GM18520 (cell line): ENCODE data around the gene CUX1.

Experiments
- ATAC-seq: cut with Tn5 transposase; IDR thresholded peaks from one replicate; pipeline ENCODE4 v1.9.1; 2021; ENCODE audit not compliant: unreplicated experiment

CUX1 gene, protein sequence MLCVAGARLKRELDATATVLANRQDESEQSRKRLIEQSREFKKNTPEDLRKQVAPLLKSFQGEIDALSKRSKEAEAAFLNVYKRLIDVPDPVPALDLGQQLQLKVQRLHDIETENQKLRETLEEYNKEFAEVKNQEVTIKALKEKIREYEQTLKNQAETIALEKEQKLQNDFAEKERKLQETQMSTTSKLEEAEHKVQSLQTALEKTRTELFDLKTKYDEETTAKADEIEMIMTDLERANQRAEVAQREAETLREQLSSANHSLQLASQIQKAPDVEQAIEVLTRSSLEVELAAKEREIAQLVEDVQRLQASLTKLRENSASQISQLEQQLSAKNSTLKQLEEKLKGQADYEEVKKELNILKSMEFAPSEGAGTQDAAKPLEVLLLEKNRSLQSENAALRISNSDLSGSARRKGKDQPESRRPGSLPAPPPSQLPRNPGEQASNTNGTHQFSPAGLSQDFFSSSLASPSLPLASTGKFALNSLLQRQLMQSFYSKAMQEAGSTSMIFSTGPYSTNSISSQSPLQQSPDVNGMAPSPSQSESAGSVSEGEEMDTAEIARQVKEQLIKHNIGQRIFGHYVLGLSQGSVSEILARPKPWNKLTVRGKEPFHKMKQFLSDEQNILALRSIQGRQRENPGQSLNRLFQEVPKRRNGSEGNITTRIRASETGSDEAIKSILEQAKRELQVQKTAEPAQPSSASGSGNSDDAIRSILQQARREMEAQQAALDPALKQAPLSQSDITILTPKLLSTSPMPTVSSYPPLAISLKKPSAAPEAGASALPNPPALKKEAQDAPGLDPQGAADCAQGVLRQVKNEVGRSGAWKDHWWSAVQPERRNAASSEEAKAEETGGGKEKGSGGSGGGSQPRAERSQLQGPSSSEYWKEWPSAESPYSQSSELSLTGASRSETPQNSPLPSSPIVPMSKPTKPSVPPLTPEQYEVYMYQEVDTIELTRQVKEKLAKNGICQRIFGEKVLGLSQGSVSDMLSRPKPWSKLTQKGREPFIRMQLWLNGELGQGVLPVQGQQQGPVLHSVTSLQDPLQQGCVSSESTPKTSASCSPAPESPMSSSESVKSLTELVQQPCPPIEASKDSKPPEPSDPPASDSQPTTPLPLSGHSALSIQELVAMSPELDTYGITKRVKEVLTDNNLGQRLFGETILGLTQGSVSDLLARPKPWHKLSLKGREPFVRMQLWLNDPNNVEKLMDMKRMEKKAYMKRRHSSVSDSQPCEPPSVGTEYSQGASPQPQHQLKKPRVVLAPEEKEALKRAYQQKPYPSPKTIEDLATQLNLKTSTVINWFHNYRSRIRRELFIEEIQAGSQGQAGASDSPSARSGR (N-terminal part only)

GRCh38 chr7:101817471-101818286 lies at the start of gene CUX1:
CUX1 (plus strand) TSS chr7:101817626; CDS start chr7:101817640, 14 bp downstream.
- no peak for ATAC-seq

- ATAC-seq = no peak
These were observed 49.1 kb upstream of the CUX1 start for GRCh38 chr7:101768280-101768679.

DNA sequence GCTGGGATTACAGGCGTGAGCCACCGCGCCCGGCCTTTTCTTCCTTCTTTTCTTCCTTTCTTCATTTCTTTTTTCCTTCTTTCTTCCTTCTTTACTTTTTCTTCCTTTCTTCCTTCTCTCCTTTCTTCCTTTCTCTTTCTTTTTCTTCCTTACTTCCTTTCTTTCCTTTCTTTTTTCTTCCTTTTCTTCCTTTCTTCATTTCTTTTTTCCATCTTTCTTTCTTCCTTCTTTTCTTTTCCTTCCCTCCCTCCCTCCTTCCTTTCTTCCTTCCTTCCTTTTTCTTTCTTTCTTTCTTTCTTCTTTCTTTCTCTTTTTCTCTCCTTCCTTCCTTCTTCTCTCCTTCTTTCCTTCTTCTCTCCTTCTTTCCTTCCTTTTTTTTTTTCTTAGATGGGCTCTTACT lies 47.0 kb upstream of the CUX1 start:
- ATAC-seq = no peak

DNA sequence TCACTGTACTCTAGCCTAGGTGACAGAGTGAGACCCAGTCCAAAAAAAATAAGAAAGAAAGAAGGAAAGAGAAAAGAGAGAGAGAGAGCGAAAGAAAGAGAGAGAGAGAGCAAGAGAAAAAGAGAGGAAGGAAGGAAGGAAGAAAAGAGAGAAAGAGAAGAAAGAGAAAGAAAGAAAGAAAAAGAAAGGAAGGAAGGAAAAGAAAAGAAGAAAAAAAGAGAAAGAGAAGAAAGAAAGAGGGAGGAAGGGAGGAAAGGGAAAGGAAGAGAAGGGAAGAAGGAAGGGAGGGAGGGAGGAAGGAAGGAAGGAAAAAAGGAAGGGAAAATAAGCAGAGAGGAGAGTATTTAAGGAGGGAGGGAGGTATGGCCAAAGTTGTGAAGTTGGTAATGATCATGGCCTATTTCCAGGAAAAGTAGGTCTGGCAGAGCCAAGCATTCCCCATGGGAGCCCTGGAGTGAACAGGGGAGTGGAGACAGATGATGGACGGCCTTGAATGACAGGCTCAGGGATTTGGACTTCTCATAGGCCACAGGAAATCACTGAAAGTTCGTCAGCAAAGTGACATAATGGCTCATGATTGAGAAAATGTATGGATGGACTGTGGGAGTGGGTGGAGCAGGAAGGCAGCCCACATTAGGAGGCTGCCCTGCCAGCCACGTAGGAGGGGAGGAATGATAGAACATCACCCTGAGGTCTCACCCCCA lies 44.8 kb upstream of the CUX1 start:
- ATAC-seq = no peak

- ATAC-seq = no peak
These were observed 42.2 kb upstream of the CUX1 start for GRCh38 chr7:101775181-101775580.

- ATAC-seq = no peak
These were observed 39.3 kb upstream of the CUX1 start for GRCh38 chr7:101778026-101778580.

- ATAC-seq = no peak
These were observed 38.2 kb upstream of the CUX1 start for GRCh38 chr7:101779267-101779666.

DNA sequence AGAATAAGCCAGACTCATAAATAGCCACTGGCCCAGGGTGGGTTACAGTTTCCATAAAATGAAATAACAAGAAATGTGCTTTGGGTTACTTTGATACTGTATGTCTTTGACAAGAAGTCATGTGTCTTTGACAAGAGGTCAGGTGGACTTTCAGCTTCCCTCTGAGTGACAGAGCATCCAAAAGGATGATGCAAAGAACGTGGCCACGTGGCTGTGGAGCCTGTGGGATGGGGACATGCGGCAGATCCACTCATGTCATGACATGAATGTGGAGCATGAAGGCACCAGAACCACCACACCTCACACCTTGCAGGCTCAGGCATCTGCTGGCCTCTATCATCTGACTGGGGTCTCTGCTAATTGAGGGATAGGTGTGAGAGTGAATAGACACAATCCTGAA lies 37.1 kb upstream of the CUX1 start:
- ATAC-seq = no peak

DNA sequence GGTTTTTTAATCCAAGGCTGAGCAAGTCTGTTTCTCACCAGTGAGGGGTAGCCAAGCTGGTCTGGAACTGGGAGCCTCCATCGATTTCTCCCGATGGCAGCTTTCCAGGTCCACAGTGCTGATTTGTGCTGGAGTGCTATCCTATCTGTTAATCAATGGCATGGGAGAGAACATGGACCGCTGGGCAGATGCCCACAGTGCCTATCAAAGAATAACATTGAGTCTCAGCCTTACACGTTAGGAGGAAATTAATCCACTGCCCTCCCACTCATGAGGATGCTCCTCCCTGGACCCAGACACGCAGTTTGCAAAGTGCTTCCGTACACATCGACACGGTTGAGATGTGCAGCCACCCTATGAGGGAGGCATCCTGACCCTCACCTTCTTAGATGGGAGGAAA lies 36.0 kb upstream of the CUX1 start:
- no peak for ATAC-seq

DNA sequence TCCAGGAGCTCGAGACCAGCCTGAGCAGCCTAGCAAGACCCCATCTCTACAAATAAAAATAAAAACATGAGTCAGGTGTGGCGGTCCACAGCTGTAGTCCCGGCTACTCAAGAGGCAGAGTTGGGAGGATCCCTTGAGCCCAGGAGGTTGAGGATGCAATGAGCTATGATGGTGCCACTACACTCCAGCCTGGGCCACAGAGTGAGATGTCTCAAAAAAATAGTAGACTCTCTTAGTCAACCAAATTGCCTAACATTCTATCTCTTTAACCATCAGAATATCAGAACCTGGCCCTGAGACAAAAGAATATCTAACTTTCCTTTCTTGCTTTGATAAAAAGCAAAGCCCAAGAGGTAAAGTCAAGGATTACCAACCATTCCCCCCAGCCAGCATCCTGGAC lies 35.0 kb upstream of the CUX1 start:
- no peak for ATAC-seq

GRCh38 chr7:101782896-101783295 lies 34.5 kb upstream of the CUX1 start:
- no peak for ATAC-seq

DNA sequence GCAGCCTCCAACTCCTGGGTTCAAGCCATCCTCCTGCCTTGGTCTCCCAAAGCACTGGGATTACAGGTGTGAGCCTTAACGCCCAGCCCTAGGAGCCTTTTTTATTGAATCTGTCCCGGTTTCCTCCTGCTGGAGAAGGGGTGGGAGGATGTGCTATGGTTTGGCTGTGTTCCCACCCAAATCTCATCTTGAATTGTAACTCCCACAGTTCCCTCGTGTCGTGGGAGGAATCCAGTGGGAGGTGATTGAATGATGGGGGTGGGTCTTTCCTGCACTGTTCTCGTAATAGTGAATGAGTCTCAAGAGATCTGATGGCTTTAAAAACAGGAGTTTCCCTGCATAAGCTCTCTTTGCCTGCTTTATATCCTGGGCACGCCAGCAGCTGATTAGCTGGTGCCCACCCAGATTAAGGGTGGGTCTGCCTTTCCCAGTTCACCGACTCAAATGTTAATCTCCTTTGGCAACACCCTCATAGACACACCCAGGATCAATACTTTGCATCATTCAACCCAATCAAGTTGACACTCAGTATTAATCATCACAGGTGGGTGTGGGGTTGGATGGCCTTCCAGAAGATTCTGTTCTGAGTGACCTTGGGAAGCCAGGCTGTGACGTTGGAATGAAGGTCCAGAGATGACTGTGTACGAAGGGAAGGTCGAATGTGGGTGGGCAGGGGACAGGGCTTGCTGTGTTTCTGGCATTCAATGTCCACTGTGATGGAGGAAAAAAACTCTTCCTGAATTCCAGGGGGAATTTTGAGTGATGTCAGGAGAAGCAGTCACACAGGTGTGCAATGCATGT lies 33.8 kb upstream of the CUX1 start:
- no peak for ATAC-seq

DNA sequence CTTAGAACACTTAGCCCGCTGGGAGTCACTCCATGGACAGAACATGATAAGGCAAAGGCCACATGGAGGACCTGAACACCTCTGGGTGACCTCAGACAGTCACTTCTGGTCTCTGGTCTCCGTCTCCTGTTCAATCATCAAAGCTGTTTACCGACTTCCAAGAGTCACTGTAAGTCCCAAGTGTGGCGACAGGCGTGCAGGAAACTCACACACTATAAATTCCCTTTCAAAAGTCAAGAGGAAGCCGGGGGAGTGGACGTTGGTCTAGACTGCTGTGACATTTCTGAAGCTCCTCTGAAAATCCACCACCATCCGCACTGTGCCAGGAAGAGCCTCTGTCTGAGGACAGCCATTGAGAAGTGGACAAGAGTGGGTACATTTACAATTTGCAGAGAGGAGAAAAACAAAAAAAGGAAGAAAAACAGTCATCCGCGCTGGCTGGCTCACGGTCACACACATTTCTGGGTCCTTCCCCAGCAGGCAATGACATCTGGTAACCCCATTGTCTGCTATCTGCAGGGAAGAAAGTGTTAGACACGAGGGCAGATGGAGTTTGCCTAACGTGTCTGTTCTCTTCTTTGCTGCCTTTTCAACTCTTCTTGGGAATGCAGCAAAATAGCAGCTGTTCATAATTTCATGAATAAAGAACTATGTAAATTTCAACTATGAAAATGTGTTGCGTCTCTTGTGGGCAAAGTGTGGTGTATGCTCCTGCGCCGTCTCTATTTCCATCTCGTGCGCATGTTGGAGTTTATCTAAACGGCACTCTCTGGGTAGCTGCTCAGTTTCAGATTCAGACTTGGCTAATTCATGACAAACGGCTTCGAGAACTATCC lies 32.9 kb upstream of the CUX1 start:
- ATAC-seq = no peak

DNA sequence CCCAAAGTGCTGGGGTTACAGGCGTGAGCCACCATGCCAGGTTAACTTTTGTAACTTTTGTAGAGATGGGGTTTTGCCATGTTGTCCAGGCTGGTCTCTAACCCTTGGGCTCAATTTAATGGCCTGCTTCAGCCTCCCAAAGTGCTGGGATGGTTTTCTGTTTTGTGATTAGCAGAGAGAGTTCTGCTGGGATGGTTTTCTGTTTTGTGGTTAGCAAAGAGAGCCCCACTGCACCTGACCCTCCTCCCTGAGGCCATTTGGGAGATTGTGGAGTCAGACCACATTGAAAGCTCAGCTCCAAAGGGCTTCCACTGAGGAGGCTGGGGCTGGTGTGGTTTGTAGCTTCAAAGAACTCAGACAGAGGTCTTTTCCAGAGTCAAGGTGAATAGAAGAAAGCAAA lies 29.6 kb upstream of the CUX1 start:
- ATAC-seq = no peak

DNA sequence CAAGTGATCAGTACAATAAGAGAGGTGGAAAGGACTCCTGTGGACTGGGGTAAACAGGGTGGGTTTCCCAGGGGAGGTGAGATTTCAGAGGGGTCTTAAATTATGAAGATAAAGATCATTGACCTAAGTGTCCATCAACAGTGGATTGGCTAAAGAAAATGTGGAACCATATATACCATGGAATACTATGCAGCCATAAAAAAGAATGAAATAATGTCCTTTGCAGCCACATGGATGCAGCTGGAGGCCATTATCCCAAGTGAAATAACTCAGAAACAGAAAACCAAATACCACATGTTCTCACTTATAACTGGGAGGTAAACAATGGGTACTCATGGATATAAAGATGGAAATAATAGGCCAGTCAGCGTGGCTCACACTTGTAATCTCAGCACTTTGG lies 28.9 kb upstream of the CUX1 start:
- ATAC-seq = no peak

- ATAC-seq = no peak
These were observed 26.7 kb upstream of the CUX1 start for GRCh38 chr7:101790566-101791293.

GRCh38 chr7:101792051-101792681 lies 25.3 kb upstream of the CUX1 start:
- no peak for ATAC-seq
